ENCODE measurements around the gene PXDN. TPM values are rescaled to one million over a fixed set of nuclear protein-coding genes. Genes with fewer than 3 reads are reported as not detected.
A peak's percentile ranks its signal among the peaks of the same experiment; 100 is the strongest.

PXDN gene
- total RNA-seq, 4 donors from 2014 or later, result 7.0 to 9.5 (median 9.4) TPM

DNA sequence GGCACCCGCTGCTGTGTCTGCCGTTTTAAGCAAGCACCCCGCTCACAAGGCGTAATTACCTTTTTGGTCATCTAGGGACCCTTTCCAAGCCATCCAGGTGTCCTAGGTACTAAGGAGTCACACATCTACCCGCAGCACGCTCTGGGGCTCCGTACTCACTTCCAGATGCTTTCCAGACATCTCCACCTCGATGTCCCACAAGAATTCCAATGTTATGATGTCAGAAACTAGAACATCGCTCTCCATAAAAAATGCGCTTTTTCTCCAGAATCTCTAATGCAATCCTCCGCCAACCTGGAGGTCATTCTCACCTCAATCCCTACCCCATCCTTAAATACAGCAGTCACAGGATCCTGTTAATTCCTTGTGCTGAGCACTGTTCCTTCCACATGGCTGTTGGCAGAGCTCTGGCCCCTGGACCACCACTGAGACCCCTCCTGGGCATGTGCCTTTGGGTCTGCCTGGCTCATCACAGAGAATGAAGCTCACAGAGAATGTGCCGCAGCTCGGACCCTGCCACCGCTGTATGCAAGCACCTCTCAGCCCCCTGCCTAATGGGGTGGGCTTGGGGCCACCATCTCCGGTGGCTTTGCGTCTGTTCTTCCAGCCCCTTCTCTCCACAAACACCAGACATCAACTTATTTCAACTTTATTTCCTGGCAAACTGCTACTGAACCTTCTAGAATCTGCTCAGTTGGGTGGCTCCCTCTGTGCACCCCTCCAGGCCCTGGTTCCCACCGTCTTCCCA lies 4.6 kb upstream of the PXDN start:
- peaks cover 58% of the 10 kb centered on the region for H3K27me3 ChIP-seq
- H3K4me3 ChIP-seq, result no peak overlapping the region
- no peak overlapping the region for H3K27ac ChIP-seq
- no peak for DNase-seq (ENCODE audit: low spot score in 2 of 2)
- no peak for TF ChIP-seq POLR2AphosphoS5 (IDR thresholded peaks at IDR 0.05)
- TF ChIP-seq EP300 (IDR thresholded peaks at IDR 0.05), result no peak
- no peak for TF ChIP-seq POLR2A (IDR thresholded peaks at IDR 0.05)
- TF ChIP-seq, protein P1, sequence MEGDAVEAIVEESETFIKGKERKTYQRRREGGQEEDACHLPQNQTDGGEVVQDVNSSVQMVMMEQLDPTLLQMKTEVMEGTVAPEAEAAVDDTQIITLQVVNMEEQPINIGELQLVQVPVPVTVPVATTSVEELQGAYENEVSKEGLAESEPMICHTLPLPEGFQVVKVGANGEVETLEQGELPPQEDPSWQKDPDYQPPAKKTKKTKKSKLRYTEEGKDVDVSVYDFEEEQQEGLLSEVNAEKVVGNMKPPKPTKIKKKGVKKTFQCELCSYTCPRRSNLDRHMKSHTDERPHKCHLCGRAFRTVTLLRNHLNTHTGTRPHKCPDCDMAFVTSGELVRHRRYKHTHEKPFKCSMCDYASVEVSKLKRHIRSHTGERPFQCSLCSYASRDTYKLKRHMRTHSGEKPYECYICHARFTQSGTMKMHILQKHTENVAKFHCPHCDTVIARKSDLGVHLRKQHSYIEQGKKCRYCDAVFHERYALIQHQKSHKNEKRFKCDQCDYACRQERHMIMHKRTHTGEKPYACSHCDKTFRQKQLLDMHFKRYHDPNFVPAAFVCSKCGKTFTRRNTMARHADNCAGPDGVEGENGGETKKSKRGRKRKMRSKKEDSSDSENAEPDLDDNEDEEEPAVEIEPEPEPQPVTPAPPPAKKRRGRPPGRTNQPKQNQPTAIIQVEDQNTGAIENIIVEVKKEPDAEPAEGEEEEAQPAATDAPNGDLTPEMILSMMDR (IDR thresholded peaks at IDR 0.05), result no peak
- no peaks in the 10 kb centered on the region for H3K9me3 ChIP-seq
- peaks cover 19% of the 10 kb centered on the region for H3K4me1 ChIP-seq
- no peaks in the 10 kb centered on the region for H3K36me3 ChIP-seq
- WGBS, result 68% methylated on average over 17 of the region's 17 CpGs

DNA sequence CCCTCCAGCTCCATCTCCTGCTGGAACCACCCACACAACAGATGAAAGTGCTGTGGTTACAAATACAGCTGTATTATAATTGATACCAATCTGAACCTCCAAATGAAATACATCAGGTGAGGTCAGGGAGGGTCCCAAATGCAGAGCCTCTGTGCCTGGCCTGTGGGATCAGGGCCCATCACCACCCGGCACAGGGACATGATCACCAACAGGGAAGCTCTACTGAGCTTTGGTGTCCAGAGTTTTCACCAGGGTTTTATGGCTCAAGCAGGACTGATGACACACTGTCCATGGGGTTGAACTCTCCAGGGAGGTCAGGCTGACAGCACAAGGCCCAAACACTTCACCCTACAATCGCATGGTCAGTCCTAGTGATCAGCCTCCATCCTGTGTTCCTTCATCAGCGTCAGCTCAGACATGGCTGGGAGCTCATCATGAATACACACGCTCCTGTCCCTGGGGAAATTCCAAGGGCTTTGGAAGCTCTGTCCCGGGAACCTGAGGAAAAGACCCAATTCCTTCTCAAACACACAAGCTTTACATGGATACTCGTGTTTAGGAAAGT lies 3.9 kb upstream of the PXDN start:
- Histone ChIP-seq H3K9me3 (no peaks in the 10 kb centered on the region), H3K27me3 (peaks cover 64% of the 10 kb centered on the region), H3K4me1 (peaks cover 25% of the 10 kb centered on the region), H3K36me3 (no peaks in the 10 kb centered on the region), H3K4me3 (no peak overlapping the region), H3K27ac (no peak overlapping the region)
- DNase-seq (ENCODE audit: low spot score in 2 of 2), result no peak
- 67% methylated on average over 6 of the region's 6 CpGs for WGBS
- TF ChIP-seq, protein P1 (IDR thresholded peaks at IDR 0.05), result no peak
- no peak for TF ChIP-seq POLR2AphosphoS5 (IDR thresholded peaks at IDR 0.05)
- no peak for TF ChIP-seq EP300 (IDR thresholded peaks at IDR 0.05)
- TF ChIP-seq POLR2A (IDR thresholded peaks at IDR 0.05), result no peak

GRCh38 chr2:1747065-1747941 lies 3.0 kb upstream of the PXDN start:
- DNase-seq (ENCODE audit: low spot score in 2 of 2), result peak in 1 of 2 donors; percentile 63
- peaks cover 33% of the 10 kb centered on the region for H3K4me1 ChIP-seq
- H3K27ac ChIP-seq, result no peak overlapping the region
- 81% methylated on average over 21 of the region's 26 CpGs for WGBS
- peaks cover 68% of the 10 kb centered on the region for H3K27me3 ChIP-seq
- TF ChIP-seq, protein P1 (IDR thresholded peaks at IDR 0.05), result no peak
- TF ChIP-seq POLR2A (IDR thresholded peaks at IDR 0.05), result no peak
- TF ChIP-seq EP300 (IDR thresholded peaks at IDR 0.05), result no peak
- no peak for TF ChIP-seq POLR2AphosphoS5 (IDR thresholded peaks at IDR 0.05)
- H3K4me3 ChIP-seq, result no peak overlapping the region
- no peaks in the 10 kb centered on the region for H3K36me3 ChIP-seq
- H3K9me3 ChIP-seq, result no peaks in the 10 kb centered on the region

DNA sequence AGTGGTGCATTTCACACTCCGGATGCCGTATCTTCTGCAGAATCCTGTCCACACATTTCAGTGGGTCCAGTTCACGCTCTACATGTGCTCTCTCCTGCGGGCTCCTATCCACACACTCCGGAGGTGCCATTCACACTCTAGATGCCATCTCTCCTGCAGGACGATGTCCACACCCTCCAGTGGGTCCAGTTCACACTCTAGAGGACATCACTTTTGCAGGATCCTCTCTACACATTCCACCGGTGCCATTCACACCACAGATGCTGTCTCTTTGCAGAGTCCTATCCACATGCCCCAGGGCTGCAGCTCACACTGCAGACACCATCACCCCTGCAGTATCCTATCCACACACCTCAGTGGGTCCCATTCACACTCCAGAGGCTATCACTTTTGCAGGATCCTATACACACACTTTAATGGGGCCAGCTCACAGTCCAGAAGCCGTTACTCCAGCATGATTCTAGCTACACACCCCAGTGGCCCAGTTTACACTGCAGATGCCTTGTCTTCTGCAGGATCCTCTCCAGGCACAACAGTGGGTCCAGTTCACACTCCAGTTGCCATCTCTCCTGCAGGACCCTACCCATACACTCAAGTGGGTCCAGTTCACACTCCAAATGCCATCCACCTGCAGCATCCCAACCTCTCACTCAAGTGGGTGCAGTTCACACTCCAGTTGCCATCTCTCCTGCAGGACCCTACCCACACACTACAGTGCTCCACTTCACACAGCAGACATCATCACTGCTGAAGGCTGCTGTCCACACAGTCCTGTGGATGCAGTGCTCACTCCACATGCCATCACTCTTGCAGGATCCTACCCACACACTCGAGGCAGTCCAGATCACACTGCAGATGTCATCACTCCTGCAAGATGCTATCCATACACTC lies 2.1 kb upstream of the PXDN start:
- Histone ChIP-seq H3K27ac (no peak overlapping the region), H3K36me3 (no peaks in the 10 kb centered on the region), H3K4me3 (no peak overlapping the region), H3K9me3 (no peaks in the 10 kb centered on the region), H3K27me3 (peaks cover 63% of the 10 kb centered on the region), H3K4me1 (peaks cover 33% of the 10 kb centered on the region)
- TF ChIP-seq EP300 (IDR thresholded peaks at IDR 0.05) (no peak), POLR2A (IDR thresholded peaks at IDR 0.05) (no peak), POLR2AphosphoS5 (IDR thresholded peaks at IDR 0.05) (no peak)
- TF ChIP-seq, protein P1 (IDR thresholded peaks at IDR 0.05), result no peak
- WGBS, result 86% methylated on average over 9 of the region's 9 CpGs
- peak in 1 of 2 donors; percentile 45 for DNase-seq (ENCODE audit: low spot score in 2 of 2)

Data from suprapubic skin (tissue), 4 donors.